GM23338 (cell line): ENCODE data around the gene CACNB2. TPM values are rescaled to one million over a fixed set of nuclear protein-coding genes. Genes with fewer than 3 reads are reported as not detected.

Experiments
- ATAC-seq: fragments of 200-7000 bp; cut with Tn5 transposase; 3 replicates; pipeline ENCODE4 v1.9.1; 2020
- DNase-seq: peaks from one replicate; pipeline ENCODE4 v3.0.0-alpha.2; 2015; ENCODE audit warnings: low spot score
- H2AFZ ChIP-seq: fragments of 200-600 bp; sonication (generic); 2 replicates; pipeline ENCODE4 v1.8.0; 2016; ENCODE audit warnings: antibody characterized with exemption, mild to moderate bottlenecking, moderate library complexity
- H3F3A ChIP-seq: fragments of 200-600 bp; sonication (generic); replicated peaks from 2 replicates; pipeline ENCODE4 v1.8.0; 2017; ENCODE audit warnings: antibody characterized with exemption, mixed run types, low read depth
- H3K27ac ChIP-seq: fragments of 200-600 bp; sonication (generic); 2 replicates; pipeline ENCODE4 v1.6.1; 2016; ENCODE audit warnings: low read depth
- H3K27me3 ChIP-seq: fragments of 200-600 bp; sonication (generic); 2 replicates; pipeline ENCODE4 v1.8.0; 2016; ENCODE audit warnings: mild to moderate bottlenecking, mixed run types, moderate library complexity; ENCODE audit not compliant: insufficient read depth
- H3K36me3 ChIP-seq: fragments of 200-600 bp; sonication (generic); 2 replicates; pipeline ENCODE4 v1.8.0; 2016; ENCODE audit warnings: mild to moderate bottlenecking; ENCODE audit not compliant: insufficient read depth
- H3K4me1 ChIP-seq: fragments of 200-600 bp; sonication (generic); 2 replicates; pipeline ENCODE4 v1.8.0; 2016; ENCODE audit warnings: mild to moderate bottlenecking, moderate library complexity; ENCODE audit not compliant: insufficient read depth
- H3K4me2 ChIP-seq: fragments of 200-600 bp; sonication (generic); 2 replicates; pipeline ENCODE4 v1.7.1; 2017; ENCODE audit warnings: mixed run types
- H3K4me3 ChIP-seq: fragments of 200-600 bp; sonication (generic); 2 replicates; pipeline ENCODE4 v1.6.1; 2016; ENCODE audit warnings: mixed run types
- H3K79me2 ChIP-seq: fragments of 200-600 bp; sonication (generic); replicated peaks from 2 replicates; pipeline ENCODE4 v1.8.0; 2017; ENCODE audit warnings: mild to moderate bottlenecking; ENCODE audit not compliant: insufficient read depth
- H3K9me2 ChIP-seq: fragments of 200-600 bp; sonication (generic); 2 replicates; pipeline ENCODE4 v1.8.0; 2017; ENCODE audit not compliant: insufficient read depth
- H4K20me1 ChIP-seq: fragments of 200-600 bp; sonication (generic); replicated peaks from 2 replicates; pipeline ENCODE4 v1.8.0; 2017; ENCODE audit warnings: mild to moderate bottlenecking; ENCODE audit not compliant: insufficient read depth
- H3K27ac Mint-ChIP-seq: 2 replicates; pipeline ENCODE4 v1.8.0; 2020; ENCODE audit warnings: inconsistent platforms, mild to moderate bottlenecking, moderate library complexity, mixed read lengths
- H3K27me3 Mint-ChIP-seq: 3 replicates; pipeline ENCODE4 v1.8.0; 2022; ENCODE audit warnings: low read depth, mild to moderate bottlenecking, moderate library complexity, mixed read lengths, inconsistent platforms; ENCODE audit not compliant: insufficient read depth, poor library complexity
- H3K36me3 Mint-ChIP-seq: 3 replicates; pipeline ENCODE4 v1.8.0; 2021; ENCODE audit warnings: low read depth, mild to moderate bottlenecking, inconsistent platforms, moderate library complexity, mixed read lengths
- H3K4me1 Mint-ChIP-seq: 3 replicates; pipeline ENCODE4 v1.8.0; 2020; ENCODE audit warnings: mild to moderate bottlenecking, inconsistent platforms, mixed read lengths
- H3K4me3 Mint-ChIP-seq: 3 replicates; pipeline ENCODE4 v1.8.0; 2021; ENCODE audit warnings: moderate library complexity, mild to moderate bottlenecking, inconsistent platforms, mixed read lengths
- H3K9me3 Mint-ChIP-seq: 3 replicates; pipeline ENCODE4 v1.8.0; 2020; ENCODE audit warnings: moderate library complexity, mild to moderate bottlenecking, inconsistent platforms, mixed read lengths
- CREB1 ChIP-seq: fragments of 250-450 bp; sonication (Bioruptor Pico); IDR thresholded peaks from 2 replicates; pipeline ENCODE4 v1.5.0; 2020; ENCODE audit warnings: low read depth, mild to moderate bottlenecking, moderate library complexity
- EZH2 ChIP-seq: fragments of 200-600 bp; sonication (generic); IDR thresholded peaks from one replicate; pipeline ENCODE4 v1.8.0; 2017; ENCODE audit warnings: antibody characterized with exemption, mild to moderate bottlenecking, low read depth; ENCODE audit not compliant: unreplicated experiment
- EZH2phosphoT487 ChIP-seq: fragments of 200-600 bp; sonication (generic); IDR thresholded peaks from one replicate; pipeline ENCODE4 v1.8.1; 2018; ENCODE audit warnings: antibody characterized with exemption; ENCODE audit not compliant: unreplicated experiment
- JUNB ChIP-seq: IDR thresholded peaks from one replicate; pipeline ENCODE4 v1.6.1; 2016; ENCODE audit warnings: antibody characterized with exemption; ENCODE audit not compliant: unreplicated experiment
- NANOG ChIP-seq: IDR thresholded peaks from 2 replicates; pipeline ENCODE4 v1.6.1; 2016; ENCODE audit warnings: antibody characterized with exemption, borderline replicate concordance
- POLR2AphosphoS5 ChIP-seq: IDR thresholded peaks from 2 replicates; pipeline ENCODE4 v1.6.1; 2016; ENCODE audit warnings: antibody characterized with exemption, low read depth
- STAT1 ChIP-seq: IDR thresholded peaks from one replicate; pipeline ENCODE4 v1.6.1; 2016; ENCODE audit warnings: antibody characterized with exemption; ENCODE audit not compliant: unreplicated experiment
- ZNF114 ChIP-seq: fragments of 250-450 bp; sonication (Bioruptor Pico); IDR thresholded peaks from 2 replicates; pipeline ENCODE4 v1.5.0; 2020; ENCODE audit warnings: mild to moderate bottlenecking, moderate library complexity
- ZNF331 ChIP-seq: fragments of 250-450 bp; sonication (Bioruptor Pico); IDR thresholded peaks from 2 replicates; pipeline ENCODE4 v1.5.0; 2020; ENCODE audit warnings: low read depth, mild to moderate bottlenecking, moderate library complexity
- polyA plus RNA-seq: library from polyadenylated mRNA; unstranded; fragments of >200 nt; fragmentation: Nextera tagmentation; extraction: Ambion mirVana; gene quantifications from 2 replicates; pipeline ENCODE4 v1.2.1, GENCODE V29; 2016
- total RNA-seq: library from RNA; depleted of rRNA; stranded (reverse); fragments of >200 nt; shearing (Covaris generic); gene quantifications from 2 replicates; pipeline ENCODE4 v1.2.3, GENCODE V29; 2014
- TF ChIP-seq, protein P1 (sequence below): IDR thresholded peaks from one replicate; pipeline ENCODE4 v1.6.1; 2018; ENCODE audit warnings: antibody characterized with exemption; ENCODE audit not compliant: unreplicated experiment
- TF ChIP-seq, protein P2 (sequence below): IDR thresholded peaks from 2 replicates; pipeline ENCODE4 v1.6.1; 2016; ENCODE audit warnings: antibody characterized with exemption
- TF ChIP-seq, protein P3 (sequence below), 2 experiments: fragments of 200-600 bp in 1 of 2; sonication (generic) in 1 of 2; conservative IDR thresholded peaks; 2 replicates each; pipeline versions ENCODE4 v1.5.1 to v1.6.1; 2016 to 2017; ENCODE audit warnings: antibody characterized with exemption in 2 of 2, low read depth in 2 of 2, mild to moderate bottlenecking in 2 of 2, moderate library complexity in 1 of 2
- TF ChIP-seq, protein P4 (sequence below): fragments of 250-450 bp; sonication (Bioruptor Pico); IDR thresholded peaks from 2 replicates; pipeline ENCODE4 v1.5.0; 2020; ENCODE audit warnings: mild to moderate bottlenecking, moderate library complexity

The CACNB2 gene
- total and polyA plus RNA-seq, 2 experiments from 2014 or later, result 5.0 to 5.9 TPM

GRCh38 chr10:18202680-18203460 is 62.6 kb downstream of the CACNB2 start:
- Histone ChIP-seq H3K4me1 (no peaks in the 10 kb centered on the region), H3F3A (no peaks in the 10 kb centered on the region), H3K27me3 (no peaks in the 10 kb centered on the region), H4K20me1 (no peaks in the 10 kb centered on the region), H2AFZ (no peak overlapping the region), H3K79me2 (no peaks in the 10 kb centered on the region), H3K4me3 (no peak overlapping the region), H3K4me2 (no peak overlapping the region), H3K27ac (no peak overlapping the region), H3K36me3 (no peaks in the 10 kb centered on the region), H3K9me2 (no peaks in the 10 kb centered on the region)
- Mint-ChIP-seq H3K4me3 (no peak overlapping the region), H3K9me3 (no peaks in the 10 kb centered on the region), H3K4me1 (peaks cover 3% of the 10 kb centered on the region; the same call in 2 of the 3 replicates), H3K27ac (no peak overlapping the region), H3K36me3 (no peaks in the 10 kb centered on the region), H3K27me3 (peaks cover 2% of the 10 kb centered on the region)
- DNase-seq (no peak), ATAC-seq (no peak)
- TF ChIP-seq ZNF114 (CRISPR knock-in tag) (no peak), POLR2AphosphoS5 (no peak), NANOG (no peak), JUNB (no peak), ZNF331 (no peak), EZH2 (no peak), EZH2phosphoT487 (no peak), STAT1 (no peak), CREB1 (CRISPR knock-in tag) (no peak)
- TF ChIP-seq, protein P1, sequence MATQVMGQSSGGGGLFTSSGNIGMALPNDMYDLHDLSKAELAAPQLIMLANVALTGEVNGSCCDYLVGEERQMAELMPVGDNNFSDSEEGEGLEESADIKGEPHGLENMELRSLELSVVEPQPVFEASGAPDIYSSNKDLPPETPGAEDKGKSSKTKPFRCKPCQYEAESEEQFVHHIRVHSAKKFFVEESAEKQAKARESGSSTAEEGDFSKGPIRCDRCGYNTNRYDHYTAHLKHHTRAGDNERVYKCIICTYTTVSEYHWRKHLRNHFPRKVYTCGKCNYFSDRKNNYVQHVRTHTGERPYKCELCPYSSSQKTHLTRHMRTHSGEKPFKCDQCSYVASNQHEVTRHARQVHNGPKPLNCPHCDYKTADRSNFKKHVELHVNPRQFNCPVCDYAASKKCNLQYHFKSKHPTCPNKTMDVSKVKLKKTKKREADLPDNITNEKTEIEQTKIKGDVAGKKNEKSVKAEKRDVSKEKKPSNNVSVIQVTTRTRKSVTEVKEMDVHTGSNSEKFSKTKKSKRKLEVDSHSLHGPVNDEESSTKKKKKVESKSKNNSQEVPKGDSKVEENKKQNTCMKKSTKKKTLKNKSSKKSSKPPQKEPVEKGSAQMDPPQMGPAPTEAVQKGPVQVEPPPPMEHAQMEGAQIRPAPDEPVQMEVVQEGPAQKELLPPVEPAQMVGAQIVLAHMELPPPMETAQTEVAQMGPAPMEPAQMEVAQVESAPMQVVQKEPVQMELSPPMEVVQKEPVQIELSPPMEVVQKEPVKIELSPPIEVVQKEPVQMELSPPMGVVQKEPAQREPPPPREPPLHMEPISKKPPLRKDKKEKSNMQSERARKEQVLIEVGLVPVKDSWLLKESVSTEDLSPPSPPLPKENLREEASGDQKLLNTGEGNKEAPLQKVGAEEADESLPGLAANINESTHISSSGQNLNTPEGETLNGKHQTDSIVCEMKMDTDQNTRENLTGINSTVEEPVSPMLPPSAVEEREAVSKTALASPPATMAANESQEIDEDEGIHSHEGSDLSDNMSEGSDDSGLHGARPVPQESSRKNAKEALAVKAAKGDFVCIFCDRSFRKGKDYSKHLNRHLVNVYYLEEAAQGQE, result no peak
- TF ChIP-seq, protein P2, sequence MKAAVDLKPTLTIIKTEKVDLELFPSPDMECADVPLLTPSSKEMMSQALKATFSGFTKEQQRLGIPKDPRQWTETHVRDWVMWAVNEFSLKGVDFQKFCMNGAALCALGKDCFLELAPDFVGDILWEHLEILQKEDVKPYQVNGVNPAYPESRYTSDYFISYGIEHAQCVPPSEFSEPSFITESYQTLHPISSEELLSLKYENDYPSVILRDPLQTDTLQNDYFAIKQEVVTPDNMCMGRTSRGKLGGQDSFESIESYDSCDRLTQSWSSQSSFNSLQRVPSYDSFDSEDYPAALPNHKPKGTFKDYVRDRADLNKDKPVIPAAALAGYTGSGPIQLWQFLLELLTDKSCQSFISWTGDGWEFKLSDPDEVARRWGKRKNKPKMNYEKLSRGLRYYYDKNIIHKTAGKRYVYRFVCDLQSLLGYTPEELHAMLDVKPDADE, result no peak
- TF ChIP-seq, protein P3, sequence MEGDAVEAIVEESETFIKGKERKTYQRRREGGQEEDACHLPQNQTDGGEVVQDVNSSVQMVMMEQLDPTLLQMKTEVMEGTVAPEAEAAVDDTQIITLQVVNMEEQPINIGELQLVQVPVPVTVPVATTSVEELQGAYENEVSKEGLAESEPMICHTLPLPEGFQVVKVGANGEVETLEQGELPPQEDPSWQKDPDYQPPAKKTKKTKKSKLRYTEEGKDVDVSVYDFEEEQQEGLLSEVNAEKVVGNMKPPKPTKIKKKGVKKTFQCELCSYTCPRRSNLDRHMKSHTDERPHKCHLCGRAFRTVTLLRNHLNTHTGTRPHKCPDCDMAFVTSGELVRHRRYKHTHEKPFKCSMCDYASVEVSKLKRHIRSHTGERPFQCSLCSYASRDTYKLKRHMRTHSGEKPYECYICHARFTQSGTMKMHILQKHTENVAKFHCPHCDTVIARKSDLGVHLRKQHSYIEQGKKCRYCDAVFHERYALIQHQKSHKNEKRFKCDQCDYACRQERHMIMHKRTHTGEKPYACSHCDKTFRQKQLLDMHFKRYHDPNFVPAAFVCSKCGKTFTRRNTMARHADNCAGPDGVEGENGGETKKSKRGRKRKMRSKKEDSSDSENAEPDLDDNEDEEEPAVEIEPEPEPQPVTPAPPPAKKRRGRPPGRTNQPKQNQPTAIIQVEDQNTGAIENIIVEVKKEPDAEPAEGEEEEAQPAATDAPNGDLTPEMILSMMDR (conservative IDR thresholded peaks at IDR 0.05; ENCODE audit: low read depth in 2 of 2), result no peak
- TF ChIP-seq, protein P4, sequence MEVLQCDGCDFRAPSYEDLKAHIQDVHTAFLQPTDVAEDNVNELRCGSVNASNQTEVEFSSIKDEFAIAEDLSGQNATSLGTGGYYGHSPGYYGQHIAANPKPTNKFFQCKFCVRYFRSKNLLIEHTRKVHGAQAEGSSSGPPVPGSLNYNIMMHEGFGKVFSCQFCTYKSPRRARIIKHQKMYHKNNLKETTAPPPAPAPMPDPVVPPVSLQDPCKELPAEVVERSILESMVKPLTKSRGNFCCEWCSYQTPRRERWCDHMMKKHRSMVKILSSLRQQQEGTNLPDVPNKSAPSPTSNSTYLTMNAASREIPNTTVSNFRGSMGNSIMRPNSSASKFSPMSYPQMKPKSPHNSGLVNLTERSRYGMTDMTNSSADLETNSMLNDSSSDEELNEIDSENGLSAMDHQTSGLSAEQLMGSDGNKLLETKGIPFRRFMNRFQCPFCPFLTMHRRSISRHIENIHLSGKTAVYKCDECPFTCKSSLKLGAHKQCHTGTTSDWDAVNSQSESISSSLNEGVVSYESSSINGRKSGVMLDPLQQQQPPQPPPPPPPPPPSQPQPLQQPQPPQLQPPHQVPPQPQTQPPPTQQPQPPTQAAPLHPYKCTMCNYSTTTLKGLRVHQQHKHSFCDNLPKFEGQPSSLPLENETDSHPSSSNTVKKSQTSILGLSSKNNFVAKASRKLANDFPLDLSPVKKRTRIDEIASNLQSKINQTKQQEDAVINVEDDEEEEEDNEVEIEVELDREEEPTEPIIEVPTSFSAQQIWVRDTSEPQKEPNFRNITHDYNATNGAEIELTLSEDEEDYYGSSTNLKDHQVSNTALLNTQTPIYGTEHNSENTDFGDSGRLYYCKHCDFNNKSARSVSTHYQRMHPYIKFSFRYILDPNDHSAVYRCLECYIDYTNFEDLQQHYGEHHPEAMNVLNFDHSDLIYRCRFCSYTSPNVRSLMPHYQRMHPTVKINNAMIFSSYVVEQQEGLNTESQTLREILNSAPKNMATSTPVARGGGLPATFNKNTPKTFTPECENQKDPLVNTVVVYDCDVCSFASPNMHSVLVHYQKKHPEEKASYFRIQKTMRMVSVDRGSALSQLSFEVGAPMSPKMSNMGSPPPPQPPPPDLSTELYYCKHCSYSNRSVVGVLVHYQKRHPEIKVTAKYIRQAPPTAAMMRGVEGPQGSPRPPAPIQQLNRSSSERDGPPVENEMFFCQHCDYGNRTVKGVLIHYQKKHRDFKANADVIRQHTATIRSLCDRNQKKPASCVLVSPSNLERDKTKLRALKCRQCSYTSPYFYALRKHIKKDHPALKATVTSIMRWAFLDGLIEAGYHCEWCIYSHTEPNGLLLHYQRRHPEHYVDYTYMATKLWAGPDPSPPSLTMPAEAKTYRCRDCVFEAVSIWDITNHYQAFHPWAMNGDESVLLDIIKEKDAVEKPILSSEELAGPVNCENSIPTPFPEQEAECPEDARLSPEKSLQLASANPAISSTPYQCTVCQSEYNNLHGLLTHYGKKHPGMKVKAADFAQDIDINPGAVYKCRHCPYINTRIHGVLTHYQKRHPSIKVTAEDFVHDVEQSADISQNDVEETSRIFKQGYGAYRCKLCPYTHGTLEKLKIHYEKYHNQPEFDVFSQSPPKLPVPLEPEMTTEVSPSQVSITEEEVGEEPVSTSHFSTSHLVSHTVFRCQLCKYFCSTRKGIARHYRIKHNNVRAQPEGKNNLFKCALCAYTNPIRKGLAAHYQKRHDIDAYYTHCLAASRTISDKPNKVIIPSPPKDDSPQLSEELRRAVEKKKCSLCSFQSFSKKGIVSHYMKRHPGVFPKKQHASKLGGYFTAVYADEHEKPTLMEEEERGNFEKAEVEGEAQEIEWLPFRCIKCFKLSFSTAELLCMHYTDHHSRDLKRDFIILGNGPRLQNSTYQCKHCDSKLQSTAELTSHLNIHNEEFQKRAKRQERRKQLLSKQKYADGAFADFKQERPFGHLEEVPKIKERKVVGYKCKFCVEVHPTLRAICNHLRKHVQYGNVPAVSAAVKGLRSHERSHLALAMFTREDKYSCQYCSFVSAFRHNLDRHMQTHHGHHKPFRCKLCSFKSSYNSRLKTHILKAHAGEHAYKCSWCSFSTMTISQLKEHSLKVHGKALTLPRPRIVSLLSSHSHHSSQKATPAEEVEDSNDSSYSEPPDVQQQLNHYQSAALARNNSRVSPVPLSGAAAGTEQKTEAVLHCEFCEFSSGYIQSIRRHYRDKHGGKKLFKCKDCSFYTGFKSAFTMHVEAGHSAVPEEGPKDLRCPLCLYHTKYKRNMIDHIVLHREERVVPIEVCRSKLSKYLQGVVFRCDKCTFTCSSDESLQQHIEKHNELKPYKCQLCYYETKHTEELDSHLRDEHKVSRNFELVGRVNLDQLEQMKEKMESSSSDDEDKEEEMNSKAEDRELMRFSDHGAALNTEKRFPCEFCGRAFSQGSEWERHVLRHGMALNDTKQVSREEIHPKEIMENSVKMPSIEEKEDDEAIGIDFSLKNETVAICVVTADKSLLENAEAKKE, result no peak
